Measurements from ENCODE around the gene IL2RG.

Gene IL2RG

DNA sequence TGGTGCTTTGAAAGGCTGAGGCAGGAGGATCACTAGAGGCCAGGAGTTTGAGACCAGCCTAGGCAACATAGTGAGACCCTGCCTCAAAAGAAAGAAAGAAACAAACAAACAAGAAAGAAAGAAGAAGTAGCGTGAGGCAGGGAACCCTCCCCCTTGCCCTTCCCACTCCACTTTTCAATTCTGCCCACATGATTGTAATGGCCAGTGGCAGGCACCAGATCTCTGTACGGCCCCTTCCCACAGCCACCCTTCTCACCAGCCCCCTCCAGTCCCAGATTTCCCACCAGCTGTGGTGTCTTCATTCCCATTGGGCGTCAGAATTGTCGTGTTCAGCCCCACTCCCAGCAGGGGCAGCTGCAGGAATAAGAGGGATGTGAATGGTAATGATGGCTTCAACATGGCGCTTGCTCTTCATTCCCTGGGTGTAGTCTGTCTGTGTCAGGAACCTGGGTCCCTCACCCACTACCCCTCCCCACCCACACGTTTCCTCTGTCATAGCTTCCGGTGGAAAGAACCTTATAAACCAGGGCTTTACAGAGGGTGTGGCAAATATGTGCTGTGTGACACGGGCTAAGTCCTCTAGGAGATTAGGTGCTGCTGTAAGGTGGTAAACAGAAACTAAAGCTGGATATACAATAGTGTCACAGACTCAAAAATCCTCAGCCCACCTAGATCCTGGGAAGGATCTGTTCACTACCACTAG is at the start of gene IL2RG:
IL2RG (minus strand) TSS at position 437 of the 703 bp plus-strand sequence; CDS start at position 399, 38 bp downstream.
- peak; percentile 92 for DNase-seq

DNA sequence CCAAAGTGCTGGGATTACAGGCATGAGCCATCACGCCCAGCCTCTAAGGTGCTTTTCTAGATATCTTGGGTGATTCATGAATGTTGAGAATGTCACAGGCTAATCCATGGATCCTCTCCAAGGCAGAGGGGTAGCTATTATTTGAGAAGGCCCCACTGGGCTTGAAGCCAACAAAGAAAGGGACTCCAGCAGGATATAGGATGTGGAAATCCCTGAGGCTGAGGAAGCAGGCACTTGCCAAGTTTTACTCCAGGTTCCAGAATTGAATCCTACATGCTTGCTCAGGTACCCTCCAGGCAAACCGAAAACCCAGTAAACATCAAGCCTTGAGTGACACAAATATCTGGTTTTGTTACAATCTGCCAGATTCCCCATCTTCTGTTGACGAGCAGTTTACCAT is 49.1 kb upstream of the IL2RG start:
- no peak for DNase-seq

DNA sequence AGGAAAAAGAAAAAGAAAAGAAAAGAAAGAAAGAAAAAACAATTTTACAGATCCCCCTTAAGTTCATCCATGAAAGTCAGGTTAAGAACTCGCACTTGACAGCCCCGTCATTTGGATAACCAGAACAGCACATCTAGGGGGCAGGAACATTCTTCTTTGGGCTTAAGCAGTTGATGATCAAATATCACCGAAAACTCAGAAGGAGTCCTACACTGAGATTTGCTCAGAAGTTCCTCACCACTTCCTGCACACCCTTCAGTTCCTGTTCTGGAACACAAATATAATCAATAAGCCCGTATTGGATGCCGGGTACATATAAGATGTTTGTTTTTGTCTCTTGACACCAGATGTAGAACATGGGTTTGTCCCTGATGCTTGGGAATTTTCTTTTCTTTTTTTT is 48.0 kb upstream of the IL2RG start:
- no peak for DNase-seq

DNA sequence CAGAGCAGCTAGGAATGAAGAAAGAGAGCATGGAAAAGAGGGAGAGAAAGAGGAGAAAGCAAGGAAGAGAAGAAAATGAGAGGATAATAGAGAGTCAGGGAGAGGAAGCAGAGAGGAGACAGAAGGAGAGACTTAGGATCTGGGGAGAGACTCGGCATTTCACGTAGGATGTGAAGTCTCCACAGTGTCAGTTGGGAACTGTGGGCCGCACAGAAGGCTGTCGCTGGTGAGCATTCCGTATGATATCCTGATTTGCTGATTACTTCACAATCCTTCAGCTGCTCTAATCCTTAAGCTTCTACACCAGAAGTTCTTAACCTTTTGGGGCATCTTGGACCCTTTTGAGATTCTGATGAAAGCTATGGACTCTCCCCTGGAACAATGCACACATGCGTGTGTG is 47.2 kb upstream of the IL2RG start:
- no peak for DNase-seq

DNA sequence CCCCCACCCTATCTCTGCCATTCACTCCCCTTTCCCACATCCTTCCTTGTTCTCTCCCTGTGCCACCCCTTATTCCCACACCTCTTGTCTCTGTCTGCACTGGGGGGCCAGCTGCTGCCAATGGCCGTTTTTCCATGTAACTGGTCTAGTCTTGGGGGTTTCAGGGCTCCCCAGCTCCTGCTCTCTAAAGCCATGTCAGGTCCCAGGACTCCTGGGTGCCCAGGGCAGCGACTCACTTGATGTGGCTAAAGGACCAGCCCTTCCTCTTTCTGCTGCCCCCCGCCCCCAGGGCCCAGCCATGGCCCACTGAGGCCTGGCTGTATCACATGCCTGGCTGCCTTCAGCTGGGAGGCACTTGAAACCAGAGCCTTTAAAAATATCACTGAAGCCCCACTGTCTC is 43.3 kb upstream of the IL2RG start:
- DNase-seq = no peak

DNA sequence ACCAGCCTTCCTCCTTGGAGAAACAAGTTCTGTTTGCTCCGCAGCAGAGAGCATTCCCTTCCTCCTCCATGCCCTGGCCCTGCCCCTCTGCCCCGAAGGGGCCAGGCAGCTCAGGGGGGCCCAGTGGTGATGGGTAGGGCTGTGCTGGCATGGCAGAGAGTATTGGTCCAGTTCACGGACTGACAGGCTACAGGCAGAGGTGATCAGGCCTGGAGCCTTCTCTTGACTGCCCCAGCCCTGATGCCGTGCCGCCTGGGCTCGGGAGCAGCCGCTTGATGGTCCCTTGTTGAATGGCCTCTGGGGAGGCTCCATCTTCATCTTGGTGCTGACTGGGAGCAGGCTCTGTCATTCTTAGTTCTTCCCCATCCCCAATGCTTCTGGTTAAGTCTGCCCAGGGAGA is 42.8 kb upstream of the IL2RG start:
- DNase-seq = no peak

DNA sequence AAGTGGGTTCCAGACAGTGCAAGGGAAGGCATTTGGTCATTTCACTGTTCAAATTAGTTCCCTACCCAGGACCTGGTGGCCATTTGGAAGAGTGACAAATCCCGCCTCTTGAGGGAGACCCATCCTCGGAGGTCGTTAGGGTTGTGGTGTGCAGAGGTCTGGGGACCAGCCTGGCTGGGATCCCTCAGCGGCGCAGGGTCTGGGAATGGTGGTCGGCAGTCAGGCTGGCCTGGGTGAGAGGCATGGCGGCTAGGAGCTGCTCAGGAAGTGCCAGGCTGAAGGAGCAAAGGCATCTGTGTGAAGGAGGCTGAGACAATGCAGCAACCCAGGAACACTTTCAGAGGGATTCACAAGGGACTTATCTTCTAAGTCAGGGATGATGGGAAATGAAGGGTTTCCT is 40.0 kb upstream of the IL2RG start:
- no peak for DNase-seq

DNA sequence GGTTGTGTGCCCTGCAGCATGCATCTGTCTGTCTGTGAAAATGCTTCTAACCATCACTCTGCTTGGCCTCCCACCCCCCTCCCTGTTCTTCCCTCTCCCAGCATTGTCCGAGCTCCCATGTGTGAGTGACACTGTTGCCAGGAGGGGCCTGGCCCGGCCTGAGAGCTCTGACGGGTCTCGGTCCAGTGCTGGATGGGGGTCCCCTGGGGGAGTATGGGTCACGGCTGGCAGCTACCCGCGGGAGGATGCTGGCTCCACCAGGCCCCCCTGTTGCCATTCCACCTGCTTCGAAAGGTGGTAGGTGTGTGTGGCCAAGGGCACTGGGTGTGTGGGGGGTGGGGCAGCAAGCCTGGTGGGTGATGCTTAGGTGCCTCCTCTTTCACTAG is 36.9 kb upstream of the IL2RG start:
- no peak for DNase-seq

DNA sequence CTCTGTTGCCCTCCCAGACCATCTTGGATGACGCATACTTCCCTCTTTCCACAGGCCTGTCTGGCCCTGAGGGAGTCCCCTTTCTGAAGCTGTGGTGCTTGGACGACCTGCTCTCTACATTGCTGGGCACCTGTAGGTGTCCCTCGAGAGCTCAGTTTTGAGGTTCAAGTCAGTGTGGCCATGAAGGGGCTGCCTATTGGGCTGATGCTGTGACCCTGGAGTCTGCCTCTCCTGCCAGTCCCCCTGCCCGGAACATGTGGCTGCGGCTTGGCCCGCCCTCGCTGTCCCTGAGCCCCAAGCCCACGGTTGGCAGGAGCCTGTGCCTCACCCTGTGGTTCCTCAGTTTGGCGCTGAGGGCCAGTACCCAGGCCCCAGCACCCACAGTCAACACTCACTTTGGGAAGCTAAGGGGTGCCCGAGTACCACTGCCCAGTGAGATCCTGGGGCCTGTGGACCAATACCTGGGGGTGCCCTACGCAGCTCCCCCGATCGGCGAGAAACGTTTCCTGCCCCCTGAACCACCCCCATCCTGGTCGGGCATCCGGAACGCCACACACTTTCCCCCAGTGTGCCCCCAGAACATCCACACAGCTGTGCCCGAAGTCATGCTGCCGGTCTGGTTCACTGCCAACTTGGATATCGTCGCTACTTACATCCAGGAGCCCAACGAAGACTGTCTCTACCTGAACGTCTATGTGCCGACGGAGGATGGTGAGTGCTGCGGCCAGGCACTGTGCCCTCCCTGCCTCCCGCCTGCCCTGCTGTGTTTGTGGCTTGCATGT is 36.3 kb upstream of the IL2RG start:
- no peak for DNase-seq

DNA sequence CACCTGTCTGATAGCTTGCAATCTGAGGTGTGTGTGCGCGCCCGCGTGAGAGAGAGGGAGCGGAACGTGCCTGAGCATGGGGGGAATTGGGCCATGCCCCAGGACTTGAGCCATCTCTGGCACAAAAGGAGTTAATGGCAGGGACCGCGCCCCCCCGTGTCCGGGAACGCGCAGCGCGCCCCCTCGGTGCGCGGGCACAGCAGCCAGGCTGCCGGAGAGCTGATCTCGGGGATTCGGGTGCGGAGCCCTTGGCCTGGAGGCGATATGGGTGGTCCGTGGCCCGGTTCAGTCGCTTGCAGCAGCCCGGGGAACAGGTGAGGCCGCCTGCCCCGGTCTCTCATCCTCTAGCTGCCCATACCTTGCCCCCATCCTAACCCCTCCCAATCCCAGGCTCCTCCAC is 33.3 kb upstream of the IL2RG start, which contains the start of gene NLGN3:
NLGN3 (plus strand) TSS at position 191 of the 400 bp plus-strand sequence. CDS start 2,909 bp downstream, outside the sequence.
- DNase-seq = no peak

DNA sequence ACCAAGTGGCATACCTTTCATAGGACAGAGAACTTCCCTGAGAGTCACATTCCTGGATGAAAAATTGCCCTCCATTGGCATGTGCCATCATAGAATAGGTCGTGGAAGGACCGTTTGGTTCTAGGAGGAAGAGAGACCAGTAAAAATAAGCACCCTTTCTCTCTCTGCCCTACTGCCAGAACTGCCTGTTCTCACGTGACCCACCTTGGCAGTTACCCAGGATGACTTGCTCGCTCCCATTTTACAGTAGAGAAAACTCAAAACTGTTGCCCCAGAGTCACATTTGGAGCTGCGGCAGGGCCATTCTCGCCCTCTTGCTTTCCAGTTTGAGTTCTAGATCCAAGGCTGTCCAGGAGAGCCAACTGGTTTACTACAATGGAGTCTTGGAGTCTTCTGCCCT is 32.1 kb upstream of the IL2RG start:
- DNase-seq = no peak

DNA sequence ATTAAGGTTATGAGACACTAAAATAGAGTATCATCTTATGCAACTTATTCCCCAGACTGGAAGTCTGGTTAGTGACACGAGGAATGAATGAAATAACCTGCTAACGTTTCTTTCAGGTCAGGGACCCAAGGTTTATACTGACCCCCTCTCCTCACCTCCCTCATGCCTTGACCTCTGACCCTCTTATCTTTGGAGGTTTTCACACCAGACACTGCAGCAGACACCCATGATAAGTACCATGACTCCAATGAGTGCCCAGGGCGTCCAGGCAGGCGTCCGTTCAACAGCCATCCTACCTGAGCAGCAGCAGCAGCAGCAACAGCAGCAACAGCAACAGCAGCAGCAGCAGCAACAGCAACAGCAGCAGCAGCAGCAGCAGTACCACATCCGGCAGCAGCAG is 29.1 kb upstream of the IL2RG start:
- DNase-seq = no peak

DNA sequence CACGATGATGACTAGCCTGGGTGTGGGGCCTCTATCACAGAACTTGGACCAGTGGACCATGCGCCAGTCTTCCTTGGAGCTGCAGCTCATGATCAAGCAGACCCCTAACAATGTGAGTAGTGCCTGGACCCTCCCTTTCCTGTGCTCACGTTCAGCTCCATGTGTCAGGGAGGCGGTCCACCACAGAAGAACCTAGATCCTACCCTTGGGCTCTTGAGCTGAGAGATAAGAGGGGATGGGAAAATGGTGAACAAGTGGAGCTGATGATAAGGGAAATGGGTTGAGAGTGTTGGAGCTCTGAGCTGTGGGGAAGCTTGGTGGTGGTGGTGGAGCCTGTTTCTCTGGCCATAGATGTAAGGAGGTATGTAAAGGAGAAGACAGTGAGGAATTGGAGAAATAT is 20.1 kb upstream of the IL2RG start:
- DNase-seq = no peak

DNA sequence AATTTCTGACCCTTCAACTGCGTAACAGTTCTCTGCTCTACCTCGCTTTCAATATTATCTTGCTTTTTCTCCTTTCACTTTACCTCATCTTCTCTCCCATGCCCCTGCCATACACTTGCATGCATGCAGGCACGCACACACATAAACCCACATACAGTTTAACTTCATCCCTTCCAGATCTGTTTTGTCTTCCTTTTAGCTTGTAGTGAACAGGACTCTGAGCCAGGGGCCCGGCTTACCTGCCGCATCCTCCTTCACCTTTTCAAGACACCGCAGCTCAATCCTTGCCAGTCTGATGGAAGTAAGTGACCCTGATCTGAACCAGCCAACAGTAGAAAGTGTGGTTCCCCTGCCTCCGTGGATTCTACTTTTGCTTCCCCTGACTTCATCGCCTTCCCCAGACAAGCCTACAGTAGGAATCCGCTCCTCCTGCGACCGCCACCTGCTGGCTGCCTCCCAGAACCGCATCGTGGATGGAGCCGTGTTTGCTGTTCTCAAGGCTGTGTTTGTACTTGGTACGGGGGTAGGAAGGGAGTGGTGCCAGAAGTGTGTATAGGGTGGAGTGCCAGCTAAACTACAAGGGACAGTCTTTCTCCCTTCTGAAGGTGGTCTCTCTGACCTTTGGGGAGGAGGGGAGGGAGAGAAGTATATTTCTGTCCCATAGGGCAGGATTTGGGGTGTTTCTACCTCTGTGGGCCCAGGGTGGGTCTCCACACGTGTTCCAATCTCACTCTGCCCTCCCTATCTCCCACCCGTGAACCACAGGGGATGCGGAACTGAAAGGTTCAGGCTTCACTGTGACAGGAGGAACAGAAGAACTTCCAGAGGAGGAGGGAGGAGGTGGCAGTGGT is 17.8 kb upstream of the IL2RG start:
- DNase-seq = peak; percentile 72

DNA sequence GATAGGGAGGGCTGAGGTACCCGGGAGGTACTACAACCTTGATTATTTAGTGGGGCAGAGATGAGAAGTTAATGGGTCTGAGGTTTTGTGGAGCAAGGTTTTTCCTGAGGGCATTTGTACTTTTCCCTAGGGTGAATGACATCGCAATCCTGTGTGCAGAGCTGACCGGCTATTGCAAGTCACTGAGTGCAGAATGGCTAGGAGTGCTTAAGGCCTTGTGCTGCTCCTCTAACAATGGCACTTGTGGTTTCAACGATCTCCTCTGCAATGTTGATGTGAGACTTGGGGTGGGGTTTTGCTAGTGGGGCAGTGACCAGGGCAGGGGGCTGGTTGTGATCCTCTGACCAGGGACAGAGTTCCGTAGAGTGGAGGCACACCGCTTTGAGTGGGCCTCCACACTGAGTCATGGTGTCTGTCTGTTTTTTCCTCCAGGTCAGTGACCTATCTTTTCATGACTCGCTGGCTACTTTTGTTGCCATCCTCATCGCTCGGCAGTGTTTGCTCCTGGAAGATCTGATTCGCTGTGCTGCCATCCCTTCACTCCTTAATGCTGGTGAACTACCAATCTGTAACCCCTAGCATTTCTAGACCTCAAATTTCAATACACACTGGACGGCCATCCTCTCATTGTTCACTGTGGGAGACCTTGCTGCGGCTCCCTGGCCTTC is 16.9 kb upstream of the IL2RG start:
- no peak for DNase-seq

DNA sequence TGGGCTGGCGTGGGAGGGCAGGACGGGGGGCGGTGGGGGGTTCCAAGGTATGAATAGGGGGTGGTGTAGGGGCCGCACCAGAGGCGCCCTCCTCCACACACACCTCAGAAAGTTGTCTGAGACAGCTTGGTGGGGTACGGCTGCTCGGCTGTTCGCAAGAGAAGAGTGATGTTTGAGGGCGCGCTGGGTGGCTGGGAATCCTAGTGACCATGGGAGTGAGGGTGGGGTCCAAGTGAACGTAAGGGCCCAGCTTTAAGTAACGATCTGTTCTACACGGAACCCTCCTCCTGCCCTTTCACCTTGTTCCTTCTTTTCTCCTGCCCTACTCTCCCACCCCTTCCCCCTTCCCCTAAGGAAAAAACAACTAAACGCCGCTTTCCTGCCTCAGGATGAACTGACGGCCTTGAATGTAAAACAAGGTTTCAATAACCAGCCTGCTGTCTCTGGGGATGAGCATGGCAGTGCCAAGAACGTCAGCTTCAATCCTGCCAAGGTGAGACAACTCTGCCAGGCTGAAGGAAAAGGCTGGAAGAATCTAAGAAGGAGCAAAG is 7.7 kb upstream of the IL2RG start:
- DNase-seq = no peak

DNA sequence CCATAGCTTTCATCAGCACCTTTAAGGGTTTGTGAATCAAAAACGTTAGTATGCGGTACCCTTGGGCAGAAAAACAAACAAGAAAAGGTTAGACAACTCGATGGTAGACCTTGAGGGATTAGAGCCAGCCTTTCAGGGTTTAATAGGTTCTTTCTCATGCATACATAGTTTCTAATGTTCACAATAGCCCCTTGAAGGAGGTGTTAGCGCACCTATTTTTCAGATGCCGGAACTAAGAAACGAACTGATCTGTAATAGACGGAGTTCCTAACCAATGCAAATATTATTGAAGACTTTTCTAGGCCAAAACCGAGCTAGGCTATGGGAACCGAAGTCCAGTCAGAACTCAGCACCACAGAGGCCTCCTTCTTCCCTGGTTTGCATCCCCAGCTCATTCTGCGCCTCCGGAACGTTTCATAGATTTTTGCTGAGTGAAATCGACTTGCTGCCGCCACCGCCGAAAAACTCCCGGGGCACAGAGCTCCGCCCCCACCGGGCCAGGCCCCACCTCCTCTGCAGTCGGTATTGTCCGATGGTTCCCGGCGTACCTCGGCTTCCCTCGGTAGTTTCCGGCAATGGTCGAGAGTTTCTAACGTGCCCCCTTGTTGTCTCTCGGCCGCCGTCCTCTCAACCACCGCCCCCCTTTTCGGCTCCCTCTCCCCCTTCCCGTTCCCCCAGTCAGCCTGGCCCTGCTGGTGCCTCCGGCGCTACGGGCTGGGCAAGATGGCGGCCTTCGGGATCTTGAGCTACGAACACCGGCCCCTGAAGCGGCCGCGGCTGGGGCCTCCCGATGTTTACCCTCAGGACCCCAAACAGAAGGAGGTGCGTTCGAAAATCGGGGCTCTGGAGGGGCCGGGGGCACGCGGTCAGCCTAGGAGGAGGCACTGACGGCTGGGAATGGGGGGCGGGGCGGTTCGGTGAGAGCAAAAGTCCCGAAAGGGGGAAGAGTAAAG is 6.9 kb upstream of the IL2RG start, which contains the start of gene MED12:
MED12 (plus strand) TSS at position 565 of the 953 bp plus-strand sequence; CDS start at position 724, 159 bp downstream.
- peak; percentile 76 for DNase-seq

DNA sequence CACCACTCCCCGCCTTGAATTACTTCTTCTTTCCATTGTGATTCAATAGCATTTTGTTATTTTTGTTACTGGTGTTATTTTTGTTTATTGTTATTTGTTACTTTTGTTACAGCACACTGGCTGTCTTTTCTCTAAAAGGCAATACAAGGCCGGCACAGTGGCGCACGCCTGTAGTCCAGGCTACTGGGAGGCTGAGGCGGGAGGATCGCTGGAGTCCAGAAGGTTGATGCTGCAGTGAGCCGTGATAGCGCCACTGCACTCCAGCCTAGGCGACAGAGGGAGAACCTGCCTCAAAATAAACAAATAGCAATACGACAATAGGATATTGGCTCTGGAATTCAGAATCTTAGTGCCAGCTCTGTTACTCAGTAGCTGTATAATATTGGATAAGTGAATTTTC is 6.0 kb upstream of the IL2RG start:
- no peak for DNase-seq

DNA sequence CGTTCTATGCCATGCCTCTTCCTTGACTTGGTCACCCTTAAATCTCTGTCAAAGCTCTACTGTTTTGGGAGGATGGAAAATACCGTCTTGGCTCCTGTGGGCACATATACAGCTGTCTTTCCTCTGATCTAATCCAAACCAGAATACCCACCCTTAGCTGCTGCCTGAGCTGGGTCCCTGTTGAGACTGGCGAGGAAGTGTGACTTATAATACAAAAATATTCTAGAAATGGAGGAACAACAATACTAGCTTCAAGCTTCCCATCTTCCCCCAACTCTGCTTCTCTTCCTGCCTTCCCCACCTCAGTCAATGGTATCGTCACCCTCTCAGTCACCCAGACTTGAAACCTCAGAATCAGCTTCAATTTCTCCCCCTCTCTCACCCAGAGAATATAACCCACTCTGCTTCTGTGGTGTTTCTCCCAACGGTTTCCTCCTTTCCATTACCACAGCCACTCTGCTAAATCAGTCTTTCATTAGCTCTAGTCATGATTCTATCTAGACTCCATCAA is 599 bp upstream of the IL2RG start:
- peak; percentile 54 for DNase-seq

DNA sequence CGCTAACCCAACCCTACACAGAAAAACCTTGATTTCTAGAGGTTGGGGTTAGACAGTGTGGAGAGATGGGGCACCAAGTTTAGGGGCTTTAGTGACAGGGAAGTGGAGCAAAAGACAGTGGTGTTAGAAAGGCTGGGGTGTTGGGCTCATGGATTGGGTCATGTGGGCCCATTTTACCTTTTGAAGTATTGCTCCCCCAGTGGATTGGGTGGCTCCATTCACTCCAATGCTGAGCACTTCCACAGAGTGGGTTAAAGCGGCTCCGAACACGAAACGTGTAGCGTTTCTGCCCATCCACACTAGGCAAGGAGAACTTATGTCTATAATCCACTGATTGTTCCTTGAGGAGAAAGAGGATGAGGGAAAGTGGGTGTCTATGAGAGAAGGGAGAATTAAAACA is 2.3 kb downstream of the IL2RG start:
- no peak for DNase-seq

DNA sequence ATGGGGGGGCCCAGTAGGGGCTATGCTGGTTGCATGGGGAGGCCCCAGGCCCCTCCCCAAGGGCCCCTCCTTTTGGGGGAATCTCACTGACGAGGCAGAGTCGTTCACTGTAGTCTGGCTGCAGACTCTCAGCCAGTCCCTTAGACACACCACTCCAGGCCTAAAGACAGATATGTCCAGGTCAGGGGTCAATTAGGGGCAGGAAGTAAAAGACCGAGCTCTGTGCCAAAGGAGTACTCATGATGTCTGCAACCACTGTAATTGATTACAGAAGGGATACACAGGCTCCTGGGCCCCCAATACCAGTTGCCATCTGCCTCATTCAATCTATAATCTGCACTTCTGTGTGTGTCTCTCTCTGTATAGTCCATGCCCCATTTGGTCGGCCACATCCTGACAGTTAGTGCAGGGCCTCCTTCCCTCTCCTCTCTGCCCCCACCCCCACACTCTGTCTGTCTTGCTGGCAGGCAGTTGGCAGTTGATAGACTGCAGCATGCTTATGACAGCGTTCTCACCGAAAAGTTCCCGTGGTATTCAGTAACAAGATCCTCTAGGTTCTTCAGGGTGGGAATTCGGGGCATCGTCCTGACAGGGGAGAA is 3.5 kb downstream of the IL2RG start:
- no peak for DNase-seq

Data from CD4-positive, alpha-beta T cell treated with Interleukin-4 for 4 hours (primary cell).